Measurements from ENCODE around the gene ZC3H12A.
"Not testable (repeated sequence)": the region's sequence is repeated elsewhere in the genome, so short reads cannot be mapped to it uniquely, and the experiment has no call there.

Gene ZC3H12A

GRCh38 chr1:37498872-37499617, 24.7 kb downstream of the ZC3H12A start:
- DNase-seq (ENCODE audit: low read depth in 2 of 2, low spot score in 1 of 2): no peak

- DNase-seq (ENCODE audit: low read depth in 2 of 2, low spot score in 1 of 2): no peak
These were observed 27.3 kb downstream of the ZC3H12A start for GRCh38 chr1:37501661-37502060.

GRCh38 chr1:37502104-37502503, 27.7 kb downstream of the ZC3H12A start:
- DNase-seq (ENCODE audit: low read depth in 2 of 2, low spot score in 1 of 2): no peak

- not testable (repeated sequence) for DNase-seq (ENCODE audit: low read depth in 2 of 2, low spot score in 1 of 2)
These were observed 28.4 kb downstream of the ZC3H12A start for GRCh38 chr1:37502791-37503190.

- DNase-seq (ENCODE audit: low read depth in 2 of 2, low spot score in 1 of 2): no peak
These were observed 32.4 kb downstream of the ZC3H12A start for GRCh38 chr1:37506740-37507139.

- DNase-seq (ENCODE audit: low read depth in 2 of 2, low spot score in 1 of 2): no peak
These were observed 34.8 kb downstream of the ZC3H12A start for GRCh38 chr1:37509181-37509580.

GRCh38 chr1:37513795-37514349, 39.5 kb downstream of the ZC3H12A start:
- peak; percentile 32 to 49 for DNase-seq (ENCODE audit: low read depth in 2 of 2, low spot score in 1 of 2)

GRCh38 chr1:37514350-37515184, 40.2 kb downstream of the ZC3H12A start, which contains the start of gene MEAF6:
Gene MEAF6, minus strand, starts transcription at chr1:37514766. Its CDS starts 20 bp downstream, at chr1:37514746.
- DNase-seq (ENCODE audit: low read depth in 2 of 2, low spot score in 1 of 2): peak; percentile 51 to 65

- no peak for DNase-seq (ENCODE audit: low read depth in 2 of 2, low spot score in 1 of 2)
These were observed 41.0 kb downstream of the ZC3H12A start for GRCh38 chr1:37515185-37516034.

- DNase-seq (ENCODE audit: low read depth in 2 of 2, low spot score in 1 of 2): no peak
These were observed 43.2 kb downstream of the ZC3H12A start for GRCh38 chr1:37517569-37517968.

- DNase-seq (ENCODE audit: low read depth in 2 of 2, low spot score in 1 of 2): not testable (repeated sequence)
These were observed 43.9 kb downstream of the ZC3H12A start for GRCh38 chr1:37518241-37518640.

GRCh38 chr1:37518929-37519328, 44.5 kb downstream of the ZC3H12A start:
- DNase-seq (ENCODE audit: low read depth in 2 of 2, low spot score in 1 of 2): peak in 1 of 2 donors; percentile 38

GRCh38 chr1:37519613-37520012, 45.2 kb downstream of the ZC3H12A start:
- DNase-seq (ENCODE audit: low read depth in 2 of 2, low spot score in 1 of 2): peak in 1 of 2 donors; percentile 4

GRCh38 chr1:37529888-37530287, 55.5 kb downstream of the ZC3H12A start:
- not testable (repeated sequence) for DNase-seq (ENCODE audit: low read depth in 2 of 2, low spot score in 1 of 2)

- DNase-seq (ENCODE audit: low read depth in 2 of 2, low spot score in 1 of 2): not testable (repeated sequence)
These were observed 58.2 kb downstream of the ZC3H12A start for GRCh38 chr1:37532418-37533156.

GRCh38 chr1:37533317-37534093, 59.1 kb downstream of the ZC3H12A start:
- no peak for DNase-seq (ENCODE audit: low read depth in 2 of 2, low spot score in 1 of 2)

Measured in stimulated activated CD8-positive, alpha-beta memory T cell treated with anti-CD3 and anti-CD28 coated beads, Interleukin-4, amount 100 ng/mL, for 4 hours (primary cell).